Left ventricle myocardium superior (tissue), 1 donor: ENCODE results near the gene UHRF1. TPM values are rescaled to one million over a fixed set of nuclear protein-coding genes. Genes with fewer than 3 reads are reported as not detected.
A peak's percentile ranks its signal among the peaks of the same experiment; 100 is the strongest.
"Not testable (repeated sequence)": the region's sequence is repeated elsewhere in the genome, so short reads cannot be mapped to it uniquely, and the experiment has no call there.

Experiments used
- ATAC-seq: fragments of 200-7000 bp; cut with Tn5 transposase; one replicate; pipeline ENCODE4 v1.9.1; 2020; ENCODE audit warnings: mild to moderate bottlenecking, moderate library complexity
- DNase-seq: peaks from one replicate; pipeline ENCODE4 v3.0.0-alpha.2; 2020
- intact Hi-C: fragments of 100-400 bp; cut with micrococcal nuclease; formaldehyde crosslinking; loops from one replicate; pipeline ENCODE4 v1.11.0; 2022
- long read RNA-seq: library from polyadenylated mRNA; unstranded; transcript quantifications from one replicate; pipeline ENCODE4 v2.0.0, GENCODE V29; 2021
- total RNA-seq: library from RNA; stranded (reverse); fragmentation: NEBNext Ultra II Directional; extraction: Animal tissue kit (Norgen Biotek cat#: 25700); gene quantifications from one replicate; pipeline ENCODE4 v1.2.1, GENCODE V29; 2021
- donor health status: DM: no; HTN: yes; CAD: no; lungs with severe emphysema.

The UHRF1 gene
- total RNA-seq = 1.5 TPM
- long read RNA-seq, partial matches to known transcripts = 1 of 3 reads
- long read RNA-seq, other reads (novel, unspliced or antisense) = 2 of 3 reads

DNA sequence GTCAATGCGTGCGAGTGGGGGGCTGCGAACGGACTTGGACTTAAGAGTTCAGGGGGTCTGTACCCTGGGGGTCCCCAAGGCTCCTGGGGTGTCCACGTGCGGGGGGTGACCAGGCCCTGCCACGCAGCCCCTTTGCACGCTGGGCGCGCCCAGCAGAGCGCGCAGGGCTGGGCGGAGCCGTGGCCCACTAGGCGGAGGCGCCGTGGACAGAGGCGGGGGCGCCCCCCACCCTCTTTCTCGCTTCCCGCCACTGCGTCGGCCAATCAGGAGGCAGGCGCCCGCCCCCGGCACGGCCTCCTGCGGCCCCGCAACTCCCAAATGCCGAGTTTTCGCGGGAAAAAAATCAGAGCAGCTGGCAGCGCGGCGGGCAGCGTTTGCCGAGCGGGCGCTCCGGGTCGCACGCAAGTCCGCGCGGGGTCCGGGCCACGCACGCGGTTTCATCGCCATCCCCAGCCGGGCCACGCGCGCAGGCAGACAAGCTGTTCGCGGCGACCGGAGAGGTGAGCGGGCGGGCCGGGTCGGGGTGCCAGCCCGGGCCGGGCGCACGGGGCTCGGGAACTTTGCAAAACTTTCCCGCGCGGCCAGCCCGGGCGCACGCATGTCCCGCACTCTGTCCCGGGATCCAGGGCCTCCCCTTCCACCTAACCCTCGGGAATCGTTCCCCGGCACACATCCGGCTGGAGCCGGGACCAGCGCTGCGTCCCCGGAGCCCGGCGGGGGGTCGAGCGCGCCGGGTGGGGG is at the start of gene UHRF1:
TSS of gene UHRF1 (plus strand) at position 346 of the 741 bp plus-strand sequence. CDS start 1,385 bp downstream, outside the sequence.
- ATAC-seq = no peak
- intact Hi-C loops = no loop called here
- DNase-seq = no peak

DNA sequence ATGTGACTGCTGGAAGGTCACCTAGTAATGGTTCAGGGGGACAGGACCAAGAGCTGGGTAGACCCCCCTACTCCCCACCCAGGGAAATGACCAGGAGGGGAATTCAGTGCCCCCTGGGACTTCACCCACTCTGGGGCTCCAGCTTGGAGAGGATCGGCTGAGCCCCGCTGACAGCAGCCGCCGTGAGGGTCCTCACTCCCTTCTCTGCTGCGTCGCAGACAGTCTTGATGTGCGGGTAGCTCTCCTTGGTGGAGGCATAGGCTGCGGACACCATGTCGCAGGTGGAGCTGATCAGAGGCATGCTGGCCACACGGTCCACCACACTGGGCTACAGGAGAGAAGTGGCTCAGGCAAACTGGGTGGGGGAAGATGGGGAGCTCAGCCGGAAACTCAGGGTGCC is 49.6 kb upstream of the UHRF1 start:
- intact Hi-C loops = no loop called here
- no peak for ATAC-seq
- no peak for DNase-seq

DNA sequence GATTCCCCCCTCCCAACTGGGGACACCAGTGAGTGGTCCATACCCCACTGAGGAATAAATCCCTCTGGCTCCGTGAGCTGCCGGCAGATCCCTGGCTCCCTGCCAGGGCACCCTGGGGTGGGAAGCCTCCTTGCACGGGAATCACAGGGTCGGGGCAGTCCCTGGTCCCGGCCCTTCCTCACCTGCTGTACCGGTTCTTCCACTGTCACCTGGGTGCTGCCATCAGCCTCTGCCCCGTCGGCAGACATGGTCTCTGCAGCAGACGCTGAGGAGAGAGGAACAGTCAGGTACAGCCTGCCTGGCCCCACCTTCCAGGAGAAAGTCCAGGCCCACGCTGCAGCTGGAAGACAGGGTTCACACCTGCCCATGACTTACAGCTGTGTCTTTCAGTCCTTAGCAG is 48.2 kb upstream of the UHRF1 start:
- ATAC-seq = no peak
- DNase-seq = no peak
- intact Hi-C loops = no loop called here

DNA sequence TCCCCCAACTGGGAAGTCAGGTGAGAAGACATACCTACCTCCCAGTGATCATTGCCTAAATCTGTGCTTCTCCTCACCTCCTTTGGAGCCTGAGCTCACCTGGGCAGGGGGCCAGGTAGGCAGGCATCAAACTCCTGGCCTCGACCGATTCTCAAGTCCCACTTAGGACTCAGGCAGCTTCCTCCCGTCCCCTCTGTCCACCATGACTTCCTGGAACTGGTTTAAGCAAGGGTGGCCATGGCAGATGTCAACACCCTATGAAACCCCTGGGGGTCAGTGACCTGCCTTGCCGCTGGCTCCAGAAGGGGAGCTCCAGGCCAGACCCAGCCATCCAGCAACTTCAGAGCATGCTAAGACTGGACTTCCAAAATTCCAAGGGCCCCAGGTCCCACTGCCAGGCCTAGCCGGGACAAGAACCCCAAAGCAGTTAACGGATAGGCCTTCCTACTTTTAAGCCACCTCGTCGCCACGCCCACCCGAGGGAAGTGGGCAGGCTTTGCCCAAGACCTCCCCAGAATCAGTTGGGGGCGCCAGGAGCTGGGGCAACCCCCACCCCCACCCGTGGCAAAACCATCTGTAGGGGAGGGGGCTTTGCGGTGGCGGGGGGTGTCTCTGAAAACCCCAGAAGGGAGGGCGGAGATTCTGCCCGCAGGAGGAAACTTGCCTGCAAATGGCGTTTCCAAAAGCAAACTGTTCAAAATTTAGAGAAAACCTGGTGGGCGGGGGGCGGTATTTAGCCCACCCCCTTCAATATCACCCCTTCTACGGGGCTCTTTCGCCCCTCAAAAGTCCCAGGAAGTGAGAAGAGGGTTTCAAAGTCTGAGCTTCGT is 42.5 kb upstream of the UHRF1 start:
- ATAC-seq = peak; percentile 39
- peak; percentile 76 for DNase-seq
- intact Hi-C loops = no loop called here

DNA sequence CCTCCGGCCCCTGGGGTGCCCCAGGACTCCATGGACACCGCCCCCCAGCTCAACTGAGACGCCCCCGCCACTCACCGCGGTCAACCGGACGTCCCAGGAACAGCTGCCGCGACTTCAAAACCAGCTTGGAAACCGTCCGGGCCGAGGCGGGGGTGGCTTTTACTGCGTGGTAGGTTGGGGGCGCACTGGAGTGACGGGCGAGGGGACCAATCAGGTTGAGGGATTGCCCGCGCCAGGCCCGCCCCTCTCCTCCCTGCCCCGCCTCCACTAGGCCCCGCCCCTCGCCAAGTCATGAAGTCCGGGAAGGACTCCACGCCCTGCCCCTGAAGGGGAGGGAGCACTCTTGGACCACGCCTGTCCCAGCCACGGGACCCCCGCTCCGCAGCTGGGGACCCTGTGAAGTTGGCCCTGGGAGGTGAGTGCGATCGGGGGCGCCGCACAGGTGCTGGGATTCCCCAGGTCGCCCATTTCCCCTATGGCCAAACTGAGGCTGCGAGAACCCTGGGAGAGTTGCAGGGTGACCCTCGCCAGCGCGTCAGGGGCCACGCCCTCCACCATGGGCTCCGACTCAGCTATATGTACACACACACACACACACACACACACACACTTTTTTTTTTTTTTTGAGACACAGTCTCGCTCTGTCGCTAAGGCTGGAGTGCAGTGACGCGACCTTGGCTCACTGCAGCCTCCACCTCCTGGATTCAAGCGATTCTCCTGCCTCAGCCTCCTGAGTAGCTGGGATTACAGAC is 41.6 kb upstream of the UHRF1 start, which contains the start of gene PLIN3:
TSS of gene PLIN3 (minus strand) at position 134 of the 752 bp plus-strand sequence. CDS start 6,273 bp downstream, outside the sequence.
- intact Hi-C loops = no loop called here
- DNase-seq = peak; percentile 98

DNA sequence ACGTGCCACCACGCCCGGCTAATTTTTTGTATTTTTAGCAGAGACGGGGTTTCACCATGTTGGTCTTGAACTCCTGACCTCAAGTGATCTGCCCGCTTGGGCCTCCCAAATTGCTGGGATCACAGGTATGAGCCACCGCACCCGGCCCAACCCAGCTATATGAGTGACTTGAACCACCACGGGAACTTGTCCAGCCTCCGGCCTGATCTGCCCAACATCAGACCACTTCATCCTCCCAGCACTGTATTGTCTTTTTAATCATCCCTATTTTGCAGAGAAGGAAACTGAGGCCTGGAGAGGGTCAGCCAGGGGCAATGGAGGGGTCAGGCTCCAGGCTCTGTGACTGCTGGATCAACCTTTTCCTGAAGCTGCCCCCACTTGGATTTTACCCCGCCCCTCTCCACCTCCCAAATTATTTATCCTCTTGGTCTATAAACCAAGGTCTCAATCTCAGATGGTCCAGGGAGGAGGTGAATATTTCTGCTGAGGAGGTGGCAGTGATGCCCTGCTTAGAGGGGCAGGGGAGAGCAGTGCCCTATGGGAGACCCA is 40.9 kb upstream of the UHRF1 start:
- ATAC-seq = no peak
- intact Hi-C loops = no loop called here
- no peak for DNase-seq

More for the DNA sequence above, 41.6 kb upstream of the UHRF1 start, which contains the start of gene PLIN3:
- peak; percentile 98 for ATAC-seq

DNA sequence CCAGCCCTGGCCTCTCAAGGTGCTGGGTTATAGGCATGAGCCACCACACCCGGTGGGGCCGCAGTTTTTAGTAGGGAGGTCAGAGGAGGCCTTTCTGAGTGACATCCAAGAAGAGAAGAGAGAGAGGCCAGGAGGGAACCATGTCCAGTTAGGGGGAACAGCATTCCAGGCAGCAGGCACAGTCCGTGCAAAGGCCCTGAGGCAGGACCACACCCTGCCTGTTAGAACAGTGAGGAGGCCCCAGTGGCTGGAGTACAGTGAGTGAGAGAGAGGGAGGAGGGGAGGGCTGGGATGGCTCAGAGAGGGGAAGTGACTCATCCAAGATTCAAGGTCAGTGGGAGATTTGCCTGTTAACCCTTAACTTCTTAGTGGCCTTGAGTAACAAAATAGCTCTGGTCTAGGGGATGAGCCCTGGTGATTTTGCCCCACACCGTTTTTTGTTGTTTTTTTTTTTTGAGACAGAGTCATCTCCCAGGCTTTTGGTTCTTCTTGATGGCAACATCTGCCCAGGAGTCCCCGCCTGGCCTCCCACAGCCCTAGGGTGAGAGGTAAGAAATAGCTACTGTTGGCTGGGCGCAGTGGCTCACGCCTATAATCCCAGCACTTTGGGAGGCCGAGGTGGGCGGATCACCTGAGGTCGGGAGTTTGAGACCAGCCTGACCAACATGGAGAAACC is 39.1 kb upstream of the UHRF1 start:
- intact Hi-C loops = loop anchor here (10.0 kb wide), 1 partner anchor 165 kb away; no protein-coding TSS in a partner anchor
- ATAC-seq (no peak), DNase-seq (peak; percentile 38)

DNA sequence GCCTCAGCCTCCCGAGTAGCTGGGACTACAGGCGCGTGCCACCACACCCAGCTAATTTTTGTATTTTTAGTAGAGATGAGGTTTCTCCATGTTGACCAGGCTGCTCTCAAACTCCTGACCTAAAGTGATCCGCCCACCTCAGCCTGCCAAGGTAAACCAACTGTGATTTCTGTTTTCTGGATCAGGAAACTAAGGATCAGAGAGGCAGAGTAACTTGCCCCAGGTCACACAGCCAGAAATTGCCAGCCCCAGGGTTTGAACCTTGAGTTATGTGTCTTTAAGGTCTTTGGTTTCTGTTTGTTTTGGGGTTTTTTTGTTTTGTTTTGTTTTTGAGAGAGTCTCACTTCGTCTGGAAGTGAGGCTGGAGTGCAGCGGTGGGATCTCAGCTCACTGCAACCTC is 37.6 kb upstream of the UHRF1 start:
- no peak for DNase-seq
- no peak for ATAC-seq
- intact Hi-C loops = loop anchor here (10.0 kb wide), 1 partner anchor 163 kb away; no protein-coding TSS in a partner anchor

DNA sequence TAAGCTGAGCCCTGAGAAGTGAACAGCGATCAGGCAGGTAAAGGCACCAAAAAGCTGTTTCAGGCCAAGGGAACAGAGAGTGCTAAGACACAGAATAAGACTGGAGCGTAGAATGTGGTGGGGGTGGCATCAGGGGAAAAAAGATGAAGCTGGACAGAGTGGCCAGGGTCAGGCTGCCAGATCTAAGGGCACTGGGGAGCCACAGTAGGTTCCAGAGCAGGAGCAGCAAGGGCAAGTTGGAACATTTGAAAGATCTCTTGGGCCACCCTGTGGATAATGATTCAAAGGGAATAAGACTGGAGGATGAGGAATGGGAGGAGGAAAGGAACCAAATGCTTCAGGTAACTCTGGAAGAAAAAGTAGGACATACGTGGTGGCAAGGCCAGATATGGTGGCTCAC is 35.4 kb upstream of the UHRF1 start:
- DNase-seq = no peak
- intact Hi-C loops = loop anchor here (10.0 kb wide), 1 partner anchor 161 kb away; no protein-coding TSS in a partner anchor
- ATAC-seq = no peak

DNA sequence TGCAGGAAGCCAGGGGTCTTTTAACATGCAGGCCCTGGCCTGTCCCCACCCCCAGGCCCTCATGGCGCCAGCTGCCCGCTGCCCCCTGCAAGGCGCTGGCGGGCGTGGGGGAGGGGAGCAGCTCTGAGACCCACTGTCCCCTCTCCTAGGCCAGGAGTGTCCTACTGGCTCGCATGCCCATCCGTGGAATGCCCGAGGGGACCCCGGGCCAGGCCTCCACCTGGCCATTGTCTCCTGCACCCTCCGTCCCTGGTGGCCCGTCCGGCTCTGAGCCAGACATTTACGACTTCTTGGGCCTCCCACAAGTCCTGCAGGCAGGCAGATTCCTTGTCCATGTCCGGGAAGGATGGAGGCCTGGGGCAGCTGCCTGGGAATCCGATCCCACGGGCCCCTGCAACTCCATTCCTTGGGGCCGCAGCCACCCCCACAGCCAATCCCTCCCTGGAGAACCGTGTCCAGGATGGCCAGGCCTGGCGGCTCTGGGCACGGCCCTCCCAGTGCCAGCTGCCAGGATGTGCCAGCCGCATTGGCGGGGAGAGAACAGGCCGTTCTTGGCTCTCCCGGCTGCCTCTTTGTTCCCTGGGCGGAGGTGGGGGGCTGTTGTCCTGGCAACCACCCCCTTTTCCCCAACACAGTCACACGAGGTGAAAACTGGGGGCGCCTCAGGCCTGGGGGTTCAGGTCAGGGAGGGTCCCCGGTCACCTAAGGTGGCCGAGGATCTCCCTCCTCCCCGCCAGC is 31.4 kb upstream of the UHRF1 start:
- ATAC-seq = peak; percentile 93
- intact Hi-C loops = loop anchor here (10.0 kb wide), 1 partner anchor 157 kb away; no protein-coding TSS in a partner anchor
- peak; percentile 77 for DNase-seq

DNA sequence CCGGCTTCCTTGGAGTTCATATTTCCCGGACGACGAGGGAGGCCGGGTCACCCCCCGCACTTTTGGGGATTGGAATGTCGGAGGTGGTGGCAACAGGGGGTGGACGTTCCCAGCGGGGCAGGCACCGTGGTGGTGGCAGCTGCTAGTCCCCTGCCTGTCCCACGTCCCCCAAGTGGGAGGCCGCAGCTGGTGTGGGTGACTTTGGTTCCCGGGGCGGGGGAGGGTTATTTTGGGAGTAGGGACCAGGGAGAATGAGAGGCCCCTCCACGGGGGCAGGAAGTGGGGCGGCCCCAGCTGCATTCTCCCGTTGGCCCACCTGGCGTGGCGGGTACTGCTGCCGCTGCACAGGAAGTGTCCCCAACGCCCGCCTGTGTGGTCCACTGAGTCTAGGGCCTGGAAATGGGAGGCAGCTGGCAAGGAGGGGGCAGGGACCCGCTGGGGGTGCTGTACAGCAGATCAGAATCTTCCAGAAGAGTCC is 30.8 kb upstream of the UHRF1 start:
- peak; percentile 73 for DNase-seq
- intact Hi-C loops = loop anchor here (10.0 kb wide), 1 partner anchor 156 kb away; no protein-coding TSS in a partner anchor
- peak; percentile 84 for ATAC-seq

DNA sequence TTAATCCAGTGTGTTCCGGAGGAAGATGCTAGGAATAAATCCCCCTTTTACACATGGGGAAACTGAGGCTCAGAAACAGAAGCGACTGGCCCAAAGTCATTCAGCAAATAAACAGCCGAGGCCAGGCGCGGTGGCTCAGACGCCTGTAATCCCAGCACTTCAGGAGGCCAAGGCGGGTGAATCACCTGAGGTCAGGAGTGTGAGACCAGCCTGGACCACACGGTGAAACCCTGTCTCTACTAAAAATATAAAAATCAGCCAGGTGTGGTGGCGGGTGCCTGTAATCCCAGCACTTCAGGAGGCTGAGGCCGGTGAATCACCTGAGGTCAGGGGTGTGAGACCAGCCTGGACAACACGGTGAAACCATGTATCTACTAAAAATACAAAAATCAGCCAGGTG is 30.3 kb upstream of the UHRF1 start:
- intact Hi-C loops = loop anchor here (10.0 kb wide), 1 partner anchor 156 kb away; no protein-coding TSS in a partner anchor
- ATAC-seq (no peak), DNase-seq (no peak)

DNA sequence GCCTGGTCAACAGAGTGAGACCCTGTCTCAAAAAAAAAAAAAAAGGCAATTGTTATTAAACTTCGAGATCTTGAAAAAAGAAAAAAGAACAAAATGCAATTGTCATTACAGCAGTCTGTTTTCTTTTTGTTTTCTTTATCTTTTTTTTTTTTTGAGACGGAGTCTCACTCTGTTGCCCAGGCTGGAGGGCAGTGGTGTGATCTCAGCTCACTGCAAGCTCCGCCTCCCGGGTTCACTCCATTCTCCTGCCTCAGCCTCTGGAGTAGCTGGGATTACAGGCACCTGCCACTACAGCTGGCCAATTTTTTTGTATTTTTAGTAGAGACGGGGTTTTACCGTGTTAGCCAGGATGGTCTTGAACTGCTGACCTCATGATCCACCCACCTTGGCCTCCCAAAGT is 26.4 kb upstream of the UHRF1 start:
- intact Hi-C loops, DNase-seq, ATAC-seq: not testable (repeated sequence)

DNA sequence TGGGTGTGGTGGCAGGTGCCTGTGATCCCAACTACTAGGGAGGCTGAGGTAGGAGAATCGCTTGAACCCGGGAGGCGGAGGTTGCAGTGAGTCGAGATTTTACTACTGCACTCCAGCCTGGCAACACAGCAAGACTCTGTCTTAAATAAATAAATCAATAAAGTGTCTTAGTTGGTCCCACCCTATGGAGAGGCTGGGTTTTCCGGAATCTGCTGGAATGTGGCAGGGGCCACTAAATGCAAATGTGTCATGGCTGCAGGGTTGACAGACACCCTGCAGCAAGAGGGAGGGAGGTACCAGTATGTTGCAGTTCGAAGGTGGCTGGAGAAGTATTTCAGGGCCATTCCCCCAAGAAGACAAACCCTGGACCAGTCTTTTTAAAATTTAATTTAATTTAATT is 24.3 kb upstream of the UHRF1 start:
- intact Hi-C loops, ATAC-seq, DNase-seq: not testable (repeated sequence)

DNA sequence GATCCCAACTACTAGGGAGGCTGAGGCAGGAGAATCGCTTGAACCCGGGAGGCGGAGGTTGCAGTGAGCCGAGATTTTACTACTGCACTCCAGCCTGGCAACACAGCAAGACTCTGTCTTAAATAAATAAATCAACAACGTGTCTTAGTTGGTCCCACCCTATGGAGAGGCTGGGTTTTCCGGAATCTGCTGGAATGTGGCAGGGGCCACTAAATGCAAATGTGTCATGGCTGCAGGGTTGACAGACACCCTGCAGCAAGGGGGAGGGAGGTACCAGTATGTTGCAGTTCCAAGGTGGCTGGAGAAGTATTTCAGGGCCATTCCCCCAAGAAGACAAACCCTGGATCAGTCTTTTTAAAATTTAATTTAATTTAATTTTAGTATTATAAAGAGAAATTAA is 21.5 kb upstream of the UHRF1 start:
- ATAC-seq, intact Hi-C loops, DNase-seq: not testable (repeated sequence)

DNA sequence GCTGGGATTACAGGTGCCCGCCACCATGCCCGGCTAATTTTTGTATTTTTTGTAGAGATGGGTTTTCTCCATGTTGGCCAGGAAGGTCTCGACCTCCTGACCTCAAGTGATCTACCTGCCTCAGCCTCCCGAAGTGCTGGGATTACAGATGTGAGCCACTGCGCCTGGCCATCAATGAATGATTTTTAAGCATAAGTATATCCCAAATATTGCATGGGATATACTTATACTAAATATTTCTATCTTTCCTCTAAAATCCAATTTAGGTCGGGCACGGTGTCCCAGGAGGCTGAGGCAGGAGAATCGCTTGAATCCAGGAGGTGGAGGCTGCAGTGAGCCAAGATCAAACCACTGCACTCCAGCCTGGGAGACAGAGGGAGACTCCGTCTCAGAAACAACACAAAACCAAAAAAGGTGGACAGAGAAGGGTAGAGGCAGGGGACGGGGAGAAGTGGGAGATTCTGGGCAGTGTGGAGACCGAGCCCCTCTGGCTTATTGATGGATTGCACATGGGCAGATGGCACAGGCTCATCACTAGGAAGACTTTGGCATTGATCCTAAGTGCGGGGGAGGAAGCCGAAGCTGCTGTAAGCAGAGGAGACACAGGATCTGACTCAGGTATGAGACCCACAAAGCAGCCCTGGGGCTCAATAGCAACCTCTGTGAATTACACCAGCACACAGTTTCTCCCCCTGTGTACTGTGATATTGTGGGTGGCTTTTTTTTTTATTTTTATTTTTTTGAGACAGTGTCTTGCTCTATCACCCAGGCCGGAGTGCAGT is 20.1 kb upstream of the UHRF1 start:
- DNase-seq = no peak
- intact Hi-C loops = no loop called here
- no peak for ATAC-seq

DNA sequence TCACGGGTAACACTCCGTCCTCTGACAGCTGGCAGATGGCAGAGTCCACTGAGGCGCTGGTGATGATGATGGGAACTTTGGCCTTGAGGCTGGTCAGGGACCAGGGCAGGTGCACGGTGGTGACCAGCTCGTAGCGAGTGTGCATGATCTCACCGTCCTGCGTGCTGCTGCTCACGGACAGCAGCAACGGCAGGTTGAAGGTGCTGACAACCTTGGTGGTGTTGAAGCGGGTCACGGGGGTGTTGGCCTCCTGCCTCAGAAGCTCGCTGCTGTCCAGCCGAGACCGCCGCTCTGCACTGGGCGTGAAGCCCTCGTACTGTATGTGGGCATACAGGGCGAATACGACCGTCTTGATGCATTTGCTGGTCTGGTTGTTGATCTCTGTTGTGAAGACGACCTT is 18.2 kb upstream of the UHRF1 start:
- DNase-seq = peak; percentile 78
- peak; percentile 93 for ATAC-seq
- intact Hi-C loops = no loop called here
